NT2/D1 (cell line): Measurements from ENCODE around the gene BRD1.

Source experiments
- SUZ12 ChIP-seq: IDR thresholded peaks from 2 replicates; pipeline ENCODE4 v1.6.1; 2011; ENCODE audit not compliant: insufficient read length, insufficient read depth; ENCODE audit errors: extremely low read depth
- YY1 ChIP-seq: IDR thresholded peaks from 2 replicates; pipeline ENCODE4 v1.6.1; 2011; ENCODE audit not compliant: insufficient read length, insufficient read depth
- ZNF274 ChIP-seq: IDR thresholded peaks from 2 replicates; pipeline ENCODE4 v1.6.1; 2011; ENCODE audit warnings: mild to moderate bottlenecking, low read depth, low read length

DNA sequence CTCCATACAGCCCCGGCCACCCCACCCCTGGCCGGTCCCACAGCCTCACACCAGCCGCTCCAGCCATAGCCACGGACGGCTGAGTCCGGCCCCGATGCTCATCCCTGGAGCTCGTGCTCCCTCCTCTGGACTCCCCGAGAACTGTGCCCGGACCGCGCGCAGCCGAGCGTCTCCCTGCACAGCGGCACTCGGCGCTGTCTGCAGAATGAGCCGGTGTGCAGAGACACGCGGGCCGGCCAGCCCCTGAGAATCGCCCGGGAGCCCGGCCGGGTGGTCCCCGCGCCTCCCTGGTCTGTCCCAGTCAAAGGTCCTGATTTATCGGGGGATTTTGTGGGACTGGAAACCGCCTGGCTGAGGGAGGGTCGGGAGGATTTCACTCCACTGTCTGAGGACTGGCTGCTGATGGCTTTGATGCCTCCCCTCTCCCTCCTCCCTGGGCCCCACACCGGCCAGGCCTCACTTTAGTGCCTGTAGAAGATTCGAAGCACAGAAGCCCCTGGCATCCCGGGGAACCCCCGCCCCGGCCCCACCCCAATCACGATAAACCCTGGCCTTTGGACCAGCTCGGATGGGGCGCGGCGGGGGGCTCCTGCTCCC is 102.7 kb downstream of the BRD1 start:
- TF ChIP-seq YY1 (no peak), ZNF274 (no peak), SUZ12 (peak; percentile 34)
